Measurements from ENCODE around the gene MAMSTR.
"Not testable (repeated sequence)": the region's sequence is repeated elsewhere in the genome, so short reads cannot be mapped to it uniquely, and the experiment has no call there.

The MAMSTR gene

GRCh38 chr19:48683349-48683748 lies 36.2 kb downstream of the MAMSTR start:
- no peak for DNase-seq

GRCh38 chr19:48681127-48681470 lies 38.4 kb downstream of the MAMSTR start:
- no peak for DNase-seq

GRCh38 chr19:48680436-48681126 lies 38.9 kb downstream of the MAMSTR start:
- DNase-seq: no peak

- not testable (repeated sequence) for DNase-seq
Observed at GRCh38 chr19:48680006-48680405, 39.5 kb downstream of the MAMSTR start.

GRCh38 chr19:48678201-48678600 lies 41.3 kb downstream of the MAMSTR start:
- no peak for DNase-seq

GRCh38 chr19:48676887-48677286 lies 42.6 kb downstream of the MAMSTR start:
- DNase-seq: no peak

- no peak for DNase-seq
Observed at GRCh38 chr19:48676487-48676886, 43.0 kb downstream of the MAMSTR start.

GRCh38 chr19:48674921-48675824 lies 44.4 kb downstream of the MAMSTR start:
- peak; percentile 70 for DNase-seq

GRCh38 chr19:48674216-48674809 lies 45.2 kb downstream of the MAMSTR start:
- no peak for DNase-seq

GRCh38 chr19:48673436-48674100 lies 46.0 kb downstream of the MAMSTR start:
- DNase-seq: no peak

- no peak for DNase-seq
Observed at GRCh38 chr19:48672994-48673393, 46.5 kb downstream of the MAMSTR start, which contains the start of gene NTN5. Gene NTN5 (minus strand): TSS chr19:48673017. CDS start chr19:48670986, 2,031 bp downstream.

GRCh38 chr19:48671446-48671995 lies 48.0 kb downstream of the MAMSTR start:
- DNase-seq: no peak

- no peak for DNase-seq
Observed at GRCh38 chr19:48670699-48671445, 48.7 kb downstream of the MAMSTR start.

- no peak for DNase-seq
Observed at GRCh38 chr19:48669903-48670668, 49.4 kb downstream of the MAMSTR start.

- no peak for DNase-seq
Observed at GRCh38 chr19:48668761-48669160, 50.8 kb downstream of the MAMSTR start.

- DNase-seq: no peak
Observed at GRCh38 chr19:48668332-48668731, 51.2 kb downstream of the MAMSTR start.

- DNase-seq: no peak
Observed at GRCh38 chr19:48665786-48666185, 53.7 kb downstream of the MAMSTR start.

GRCh38 chr19:48664476-48664875 lies 55.0 kb downstream of the MAMSTR start:
- DNase-seq: no peak

- DNase-seq: no peak
Observed at GRCh38 chr19:48663667-48664066, 55.9 kb downstream of the MAMSTR start.
